SKM-1 treated with dmso at 0.1 percent for 144 hours (cell line): ENCODE results near the gene FST.

ENCODE experiments used
- DNase-seq: peaks from one replicate; lab custom pipeline; 2025; ENCODE audit not compliant: unreplicated experiment; lab: John Stamatoyannopoulos, UW

FST gene

DNA sequence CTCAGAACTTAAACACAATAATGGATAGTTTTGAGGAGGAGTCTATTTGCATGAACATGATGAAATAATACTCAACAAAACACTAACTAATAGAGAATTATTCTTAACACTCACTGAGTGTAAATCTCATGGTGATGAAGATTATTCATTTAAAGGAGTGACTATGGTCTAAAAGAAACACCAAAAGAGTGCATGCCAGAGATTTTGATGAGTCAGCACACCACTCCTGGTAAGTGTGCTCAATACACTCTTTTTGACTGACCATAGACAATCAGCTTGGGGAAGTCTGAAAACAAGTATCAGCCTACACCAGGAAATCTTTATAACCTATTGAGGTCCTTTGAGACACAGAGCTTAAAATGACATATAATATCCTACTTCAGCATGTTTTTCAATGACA, 6.8 kb upstream of the FST start:
- DNase-seq = no peak

DNA sequence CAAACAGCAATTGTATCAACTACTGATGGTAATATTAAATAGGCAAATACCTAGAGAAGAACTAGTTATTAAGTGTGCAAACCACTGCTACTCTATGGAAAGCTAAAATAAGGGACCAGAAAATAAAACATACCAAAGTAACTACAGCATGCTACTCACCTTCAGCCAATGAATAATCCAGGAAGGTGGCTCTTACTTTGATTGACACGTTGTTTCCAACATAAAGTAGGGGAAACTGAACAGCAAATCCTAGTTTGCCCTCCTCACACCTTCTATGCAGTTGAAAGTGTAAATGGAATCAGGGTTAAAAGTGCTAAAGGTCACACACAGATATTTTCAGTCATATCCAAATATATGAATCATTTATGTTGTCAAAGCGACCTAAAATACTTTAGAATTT, 5.1 kb upstream of the FST start:
- DNase-seq = no peak

DNA sequence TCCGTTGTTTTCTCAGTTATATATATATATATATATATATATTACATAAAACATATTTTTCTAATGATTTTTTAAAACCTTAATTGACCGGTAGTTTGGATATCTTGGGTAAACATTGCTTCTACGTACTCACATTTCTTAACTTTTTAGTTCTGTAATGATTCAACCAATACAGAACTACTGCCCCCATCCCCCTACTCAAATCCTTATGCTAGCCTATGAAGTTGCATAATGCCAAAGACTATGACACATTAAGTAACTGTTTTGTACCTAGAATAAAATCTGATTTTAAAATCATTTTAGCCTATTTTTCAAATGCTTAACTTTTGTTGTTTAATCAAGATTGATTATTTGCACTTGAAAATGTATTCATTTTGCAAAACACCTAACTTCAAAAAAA, 4.4 kb upstream of the FST start:
- DNase-seq = no peak

DNA sequence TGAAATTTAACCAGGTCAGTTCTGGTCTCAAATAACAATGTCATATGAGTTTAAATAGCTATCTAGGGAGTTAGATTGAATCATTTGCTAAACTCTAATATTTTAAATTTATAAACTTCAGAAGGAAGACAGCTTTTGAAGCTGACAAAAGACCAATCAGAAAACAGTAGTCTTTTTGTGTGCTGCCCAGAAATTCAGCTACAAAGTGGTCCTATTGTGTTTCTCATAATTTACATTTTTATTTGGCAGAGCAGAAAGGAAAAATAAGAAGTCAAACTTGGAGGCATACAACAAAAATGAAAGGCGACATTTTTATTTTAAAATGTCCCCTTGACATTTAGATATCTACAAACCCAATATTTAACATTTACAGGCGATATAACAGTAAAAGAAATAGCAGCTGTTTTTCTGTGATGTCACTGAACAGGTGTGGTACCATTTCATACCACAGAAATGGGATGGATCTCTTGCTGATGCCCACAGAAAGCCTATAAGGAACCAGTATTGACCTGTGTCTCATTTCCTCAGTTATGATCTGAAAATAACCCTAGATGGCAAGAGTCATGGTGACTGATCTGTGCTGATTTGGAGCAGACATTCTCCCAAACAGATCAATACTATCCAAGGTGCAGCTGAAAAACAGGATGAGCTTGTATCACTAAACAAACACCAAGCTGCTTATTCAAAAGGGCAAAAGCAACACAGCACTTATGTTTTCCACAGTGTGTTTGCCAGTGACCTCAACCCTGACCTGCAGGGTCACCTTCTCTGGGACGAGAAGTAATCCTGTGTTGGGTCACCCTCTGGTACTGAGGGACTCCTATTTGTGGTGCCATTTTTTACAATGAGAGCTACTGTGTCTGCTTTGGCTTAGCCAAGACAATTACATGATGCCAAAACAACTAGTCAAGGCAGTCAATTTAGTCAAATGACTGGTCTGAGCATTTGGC, 3.6 kb upstream of the FST start:
- DNase-seq = no peak

DNA sequence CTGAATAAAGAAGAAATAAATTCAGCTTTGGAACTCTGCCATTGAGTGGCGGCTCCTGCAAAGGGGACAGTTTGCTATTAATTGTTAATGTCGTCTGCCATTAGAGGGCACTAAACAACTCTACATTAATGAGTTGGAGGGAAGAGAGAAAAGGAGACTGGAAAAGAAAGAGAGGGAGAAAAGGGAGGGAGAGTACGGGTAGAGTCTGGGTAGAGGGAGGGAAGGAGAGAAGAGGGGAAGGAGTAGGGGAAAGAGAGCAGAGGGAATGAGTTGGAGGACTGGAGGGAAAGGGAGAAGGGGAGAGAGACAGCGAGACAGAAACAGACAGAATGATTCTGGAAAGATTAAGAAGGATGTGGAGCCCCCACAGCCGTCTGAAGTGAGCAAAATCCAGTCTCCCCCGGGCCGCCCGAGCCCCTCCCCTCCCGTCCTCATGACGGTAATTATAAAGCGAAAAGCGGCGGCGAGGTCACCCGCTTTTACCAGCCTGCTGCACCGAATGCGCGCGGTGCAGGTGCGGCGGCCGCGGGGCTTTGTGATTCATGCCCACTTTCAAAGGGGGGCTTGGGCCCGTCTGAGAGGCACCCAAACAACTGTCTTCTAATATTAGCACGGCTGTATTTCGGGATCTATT, 1.9 kb upstream of the FST start:
- no peak for DNase-seq

DNA sequence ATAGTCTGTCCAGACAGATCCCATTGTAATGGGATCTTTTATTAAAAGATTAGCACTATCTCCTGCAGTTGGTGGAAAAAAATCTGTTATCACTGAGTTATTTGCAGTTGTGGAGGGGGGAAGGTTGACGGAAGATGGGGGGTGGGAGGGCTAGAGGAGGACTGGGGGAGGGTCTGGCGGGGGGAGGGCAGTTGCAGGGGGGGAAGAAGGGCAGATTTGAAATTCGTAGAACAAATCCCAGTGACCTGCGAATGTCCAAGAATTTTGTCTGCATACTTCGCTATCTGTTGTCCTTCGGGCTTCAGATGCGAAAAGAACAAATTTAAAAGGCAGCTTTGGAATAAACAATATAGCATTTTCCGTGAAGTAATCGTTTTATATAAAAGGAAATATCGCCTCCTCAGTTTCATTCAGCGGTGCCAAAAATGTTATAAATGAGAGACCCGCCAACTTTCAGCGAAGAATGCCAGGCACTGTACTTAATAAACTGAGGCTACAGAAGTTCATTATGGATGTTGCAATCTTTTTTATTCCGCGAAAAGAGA, 1.3 kb upstream of the FST start:
- DNase-seq = no peak

DNA sequence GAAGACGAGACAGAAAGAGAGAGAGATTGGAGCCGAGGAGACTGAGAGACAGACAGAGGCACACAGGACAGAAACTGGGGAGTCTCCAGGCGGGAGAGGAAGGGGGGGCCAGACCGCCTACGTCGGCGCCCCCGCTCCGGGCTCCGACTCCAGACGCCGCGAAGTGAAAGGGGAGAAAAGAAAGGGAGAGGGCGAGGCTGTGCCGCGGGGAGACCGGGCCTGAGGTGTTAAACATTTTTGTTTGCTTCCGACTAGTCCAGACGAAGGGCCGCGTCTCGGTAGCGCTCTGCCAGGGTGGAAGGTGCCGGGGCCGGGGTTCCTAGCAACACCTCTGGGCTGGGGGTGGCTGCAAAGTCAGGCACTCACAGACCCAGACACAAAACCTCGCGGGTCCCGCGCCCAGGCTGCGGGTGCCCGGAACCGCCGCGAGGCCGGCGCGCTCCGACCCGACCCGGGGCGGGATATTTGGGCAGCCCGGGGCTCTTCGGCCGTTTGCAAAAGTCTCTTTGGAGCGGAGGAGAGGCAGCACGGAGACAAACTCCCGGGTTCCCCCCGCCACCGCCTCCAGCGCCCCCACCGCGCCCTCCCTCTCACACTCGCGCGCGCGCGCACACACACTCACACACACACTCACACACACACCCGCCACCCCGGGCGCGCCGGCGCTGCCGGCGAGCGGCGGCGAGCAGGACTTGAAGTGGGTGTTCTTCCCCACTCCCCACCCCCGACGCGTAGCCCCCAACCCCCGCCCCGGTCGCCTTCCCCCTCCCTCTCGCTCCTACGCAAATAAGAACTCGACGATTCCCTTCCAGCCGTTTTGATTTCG, 626 bp upstream of the FST start:
- no peak for DNase-seq

DNA sequence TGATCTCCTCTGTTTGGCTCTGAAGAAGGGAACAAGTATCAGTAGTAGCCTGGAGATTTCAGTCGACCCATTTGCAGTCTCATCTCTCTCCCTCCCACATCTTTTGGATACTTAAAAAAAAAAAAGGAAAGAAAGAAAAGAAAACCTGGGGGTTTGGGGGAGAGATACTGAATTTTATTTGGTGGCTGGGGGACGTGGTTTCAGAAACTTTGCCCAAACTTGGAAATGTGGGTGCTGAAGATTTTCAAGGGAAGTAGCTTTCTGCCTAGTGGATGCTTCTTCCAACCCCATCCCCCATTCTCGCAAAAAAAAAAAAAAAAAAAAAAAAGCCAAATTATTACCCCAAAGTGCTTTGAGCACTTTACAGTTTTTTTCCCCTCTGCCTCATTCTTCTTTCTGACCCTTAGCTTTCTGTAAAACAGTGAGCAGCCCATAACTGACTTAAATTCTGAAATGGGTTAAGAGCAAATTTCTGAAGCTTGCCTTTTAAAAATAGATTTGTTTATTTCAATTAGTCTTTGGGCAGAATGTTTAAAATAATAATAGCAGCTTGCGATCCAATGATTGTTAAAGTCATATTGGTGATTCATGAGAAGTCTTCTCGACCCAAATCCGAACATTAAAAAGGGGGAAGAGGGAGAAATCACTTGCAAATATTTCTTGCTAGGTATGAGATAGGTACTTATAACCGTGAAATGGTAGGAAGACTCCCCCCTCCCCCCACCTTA, 894 bp downstream of the FST start:
- DNase-seq = no peak

DNA sequence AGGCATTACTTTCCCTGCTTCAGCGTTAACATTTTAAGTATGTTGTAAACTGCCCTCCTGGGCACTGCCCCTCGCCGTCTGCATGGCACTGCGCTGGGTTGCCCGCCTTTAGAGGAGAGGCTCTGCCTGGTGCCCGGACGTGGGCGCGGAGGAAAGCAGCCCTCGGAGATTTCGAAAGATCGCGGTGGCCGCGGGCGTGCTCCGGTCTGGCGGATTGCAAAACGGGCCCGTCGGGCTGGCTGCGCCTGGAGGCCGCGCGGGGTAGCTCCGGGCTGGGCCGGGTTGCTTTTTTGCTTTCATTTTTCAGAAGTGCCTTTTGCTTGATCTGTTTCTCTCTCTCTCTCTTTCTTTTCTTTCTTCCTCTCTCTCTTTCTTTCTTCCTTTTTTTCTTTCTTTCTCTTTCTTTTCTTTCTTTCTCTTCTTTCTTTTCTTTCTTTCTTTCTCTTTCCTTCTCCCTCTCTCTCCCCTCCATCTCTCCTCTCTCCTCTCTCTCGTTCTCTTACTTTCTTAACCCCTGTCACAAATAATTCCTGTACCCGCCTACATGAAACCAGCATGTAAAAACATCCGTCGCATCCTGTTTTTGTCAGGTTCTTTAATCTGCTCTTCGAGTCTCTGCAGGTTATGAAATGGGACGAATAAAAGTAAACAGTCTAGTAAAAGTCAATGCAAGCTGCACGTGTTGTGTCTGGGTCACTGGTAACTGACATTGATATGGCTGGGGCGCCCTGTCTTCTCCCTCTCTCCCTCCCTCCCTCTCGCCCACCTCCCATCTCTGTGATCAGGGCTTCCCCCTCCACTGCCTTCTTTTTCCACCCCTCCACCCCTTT, 1.7 kb downstream of the FST start:
- DNase-seq = peak; percentile 83

DNA sequence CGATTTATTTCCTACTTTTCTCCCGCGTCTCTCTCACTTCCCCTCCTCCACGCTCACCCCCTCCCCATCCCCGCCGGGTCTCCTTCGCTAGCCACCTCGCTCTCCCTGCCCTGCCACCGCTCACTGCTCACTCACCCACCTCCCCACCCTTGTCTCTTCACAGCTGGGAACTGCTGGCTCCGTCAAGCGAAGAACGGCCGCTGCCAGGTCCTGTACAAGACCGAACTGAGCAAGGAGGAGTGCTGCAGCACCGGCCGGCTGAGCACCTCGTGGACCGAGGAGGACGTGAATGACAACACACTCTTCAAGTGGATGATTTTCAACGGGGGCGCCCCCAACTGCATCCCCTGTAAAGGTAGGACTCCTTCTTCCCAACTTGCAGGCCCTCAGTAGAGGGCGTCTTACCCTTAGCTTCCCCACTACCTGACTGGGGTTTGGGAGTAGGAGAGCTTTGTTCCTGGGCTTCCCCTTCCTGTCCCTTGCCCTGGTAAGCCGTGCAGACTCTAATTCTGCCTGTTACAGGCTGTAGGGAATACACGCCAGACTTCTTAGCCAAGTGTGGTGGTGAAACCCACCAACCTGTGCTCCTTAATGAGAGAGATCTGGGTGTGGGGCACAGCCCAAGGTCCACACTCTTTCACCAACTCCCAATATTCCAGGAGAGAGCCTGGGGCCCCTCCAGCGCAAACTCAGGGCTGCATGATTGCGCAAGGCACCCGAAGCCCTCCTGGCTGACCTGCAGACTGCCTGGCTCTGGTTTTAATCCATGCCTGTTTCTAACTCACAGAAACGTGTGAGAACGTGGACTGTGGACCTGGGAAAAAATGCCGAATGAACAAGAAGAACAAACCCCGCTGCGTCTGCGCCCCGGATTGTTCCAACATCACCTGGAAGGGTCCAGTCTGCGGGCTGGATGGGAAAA, 2.5 kb downstream of the FST start:
- no peak for DNase-seq

DNA sequence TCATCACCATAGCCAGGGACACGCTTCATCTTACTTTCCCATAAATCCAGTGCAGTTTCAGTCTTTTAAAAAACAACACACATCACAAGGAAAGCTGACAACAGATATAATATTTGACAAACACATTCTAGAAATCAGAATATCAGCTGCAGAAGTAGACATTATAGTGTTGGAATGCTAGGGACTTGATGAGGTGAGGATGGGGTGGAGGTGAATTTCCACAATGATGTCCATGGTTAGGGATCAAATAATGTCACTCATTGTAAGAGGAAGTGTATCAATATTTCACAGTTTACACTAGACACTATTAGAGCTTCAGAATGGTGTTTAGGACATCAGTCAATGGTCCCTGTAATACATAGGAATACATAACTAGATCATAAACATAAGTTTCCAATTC, 7.0 kb downstream of the FST start:
- DNase-seq = no peak

DNA sequence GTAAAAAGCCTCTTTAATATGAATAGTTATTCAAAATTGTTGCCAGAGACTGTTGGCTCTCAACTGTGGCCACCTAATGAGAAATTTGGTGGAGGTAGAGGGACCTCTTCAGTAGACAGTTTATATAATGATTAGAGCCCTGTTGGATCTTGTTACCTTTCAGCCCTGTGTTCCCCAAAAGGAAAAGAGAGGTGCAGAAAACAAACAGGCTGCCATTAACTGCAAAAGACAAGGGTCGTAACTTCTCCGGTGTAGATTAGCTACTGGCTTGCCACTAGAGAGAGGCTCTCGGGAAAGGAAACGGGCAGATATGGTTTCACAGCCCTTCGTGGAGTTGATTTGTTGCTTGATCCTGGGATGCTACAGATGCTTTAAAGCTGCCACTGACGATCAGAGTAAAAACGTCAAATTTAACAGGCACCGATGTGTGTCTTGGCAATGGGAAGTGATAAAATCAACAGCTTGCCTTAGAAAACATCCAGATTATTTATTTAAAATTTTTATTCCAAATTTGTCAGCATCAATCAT, 7.8 kb downstream of the FST start:
- no peak for DNase-seq

DNA sequence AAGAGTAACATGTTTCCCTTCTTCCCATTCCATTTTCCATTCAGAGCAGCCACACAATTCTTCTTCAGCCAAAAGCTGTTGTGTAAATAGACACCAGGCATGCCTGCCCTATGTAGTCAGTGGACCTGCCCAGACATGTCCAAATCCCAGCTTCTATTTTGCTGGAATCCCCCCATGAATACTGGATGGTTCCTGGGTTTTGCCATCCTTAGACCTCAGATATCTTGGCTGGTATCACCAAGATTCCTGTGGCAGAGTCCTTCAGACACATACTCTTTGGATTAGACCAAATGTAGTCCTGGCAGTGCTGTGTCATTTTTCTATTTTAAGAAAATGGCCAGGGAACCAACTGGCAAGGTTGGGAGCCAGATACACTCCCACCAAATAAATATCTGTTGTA, 10.3 kb downstream of the FST start:
- no peak for DNase-seq

DNA sequence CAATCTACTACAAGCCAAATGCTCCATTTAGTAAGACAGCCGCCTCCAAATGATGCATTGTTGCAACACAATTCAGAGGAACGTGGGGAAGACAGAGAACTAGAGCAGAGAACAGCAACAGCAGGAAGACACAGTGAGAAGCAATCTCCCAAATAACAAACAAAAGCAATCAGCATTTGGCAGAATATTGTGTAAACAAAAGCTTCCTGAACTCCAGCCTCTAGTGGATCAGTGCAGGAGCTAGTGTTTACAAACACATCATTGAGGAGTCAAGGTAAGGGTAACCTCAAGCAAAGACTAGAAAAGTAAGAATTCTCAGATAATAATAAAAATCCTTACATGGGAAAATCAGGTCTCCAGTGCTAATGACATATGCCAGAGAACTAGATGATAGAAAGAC, 20.6 kb downstream of the FST start:
- DNase-seq = no peak

DNA sequence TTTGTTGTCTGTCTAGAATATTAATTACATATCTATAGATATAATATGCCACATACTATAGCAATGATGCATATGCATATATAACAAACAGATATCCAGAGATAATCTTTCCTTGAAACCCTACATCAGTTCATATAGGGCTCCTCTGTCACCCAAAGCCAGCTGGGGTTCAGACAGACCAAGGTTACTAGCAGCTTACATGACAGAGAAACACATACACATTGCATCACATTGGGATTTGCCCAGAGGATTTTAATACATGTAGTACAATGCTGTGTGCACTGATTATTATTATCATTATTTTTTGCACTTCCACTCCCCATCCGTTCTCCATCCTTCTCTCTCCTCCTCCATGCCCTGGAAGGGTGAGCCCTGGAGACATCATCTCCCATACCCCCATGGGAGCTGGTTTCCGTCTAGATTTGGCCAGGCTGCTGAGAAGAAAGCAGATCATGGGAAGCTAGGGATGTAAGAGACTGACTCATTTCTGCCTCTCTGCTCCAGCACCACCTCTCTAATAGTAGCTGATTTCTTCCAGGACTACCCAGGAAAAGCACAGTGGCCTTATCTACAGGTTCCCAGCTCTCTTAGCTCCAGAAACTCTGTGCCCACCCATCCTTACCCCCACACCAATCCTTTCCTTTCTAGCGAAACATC, 23.3 kb downstream of the FST start:
- DNase-seq = no peak

DNA sequence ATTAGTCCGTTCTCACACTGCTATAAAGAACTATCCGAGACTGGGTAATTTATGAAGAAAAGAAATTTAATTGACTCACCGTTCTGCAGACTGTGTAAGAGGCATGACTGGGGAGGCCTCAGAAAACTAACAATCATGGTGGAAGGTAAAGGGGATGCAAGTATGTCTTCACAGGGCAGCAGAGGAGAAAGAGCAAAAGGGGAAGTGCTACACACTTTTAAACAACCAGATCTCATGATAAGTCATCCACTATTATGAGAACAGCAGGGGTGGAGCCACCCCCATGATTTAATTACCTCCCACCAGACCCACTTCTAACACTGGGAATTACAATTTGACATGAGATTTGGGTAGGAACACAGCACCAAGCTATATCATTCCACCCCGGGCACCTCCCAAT, 26.6 kb downstream of the FST start:
- DNase-seq = no peak

DNA sequence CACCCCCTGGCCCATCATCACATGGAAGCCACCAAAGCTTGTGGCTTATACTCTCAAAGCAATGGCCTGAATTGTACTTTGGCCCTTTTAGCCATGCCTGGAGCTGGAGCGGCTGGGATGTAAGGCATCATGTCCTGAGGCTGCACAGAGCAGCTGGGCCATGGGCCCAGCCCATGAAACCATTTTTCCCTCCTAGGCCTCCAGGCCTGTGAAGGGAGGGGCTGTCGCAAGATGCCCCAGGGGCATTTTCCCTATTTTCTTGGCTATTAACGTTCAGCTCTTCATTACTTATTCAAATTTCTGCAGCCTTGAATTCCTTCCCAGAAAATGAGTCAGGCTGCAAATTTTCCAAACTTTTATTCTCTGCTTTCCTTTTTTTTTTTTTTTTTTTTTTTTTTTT, 27.7 kb downstream of the FST start:
- no peak for DNase-seq

DNA sequence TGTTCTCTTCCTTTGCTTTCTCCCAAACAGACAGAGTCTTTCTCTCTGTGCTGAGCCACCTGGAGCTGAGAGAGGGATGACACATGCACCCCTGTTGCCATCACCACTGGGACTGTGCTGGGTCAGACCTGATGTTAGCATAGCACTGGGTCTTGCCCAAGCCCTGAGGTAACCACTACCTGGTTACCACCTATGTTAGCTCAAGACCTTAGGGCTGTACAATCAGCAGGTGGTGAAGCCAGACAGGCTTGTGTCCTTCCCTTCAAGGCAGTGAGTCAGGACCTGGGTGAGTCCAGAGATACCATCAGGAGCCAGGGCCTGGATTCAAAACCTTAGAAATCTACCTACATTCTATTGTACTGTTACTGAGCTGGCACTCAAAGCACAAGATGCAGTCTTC, 32.1 kb downstream of the FST start:
- DNase-seq = no peak
